Endothelial cell of umbilical vein (primary cell): ENCODE measurements around the gene CRYBB2. TPM values are rescaled to one million over a fixed set of nuclear protein-coding genes. Genes with fewer than 3 reads are reported as not detected.

Experiments
- BruUV-seq: library from RNA; stranded (reverse); fragments of 400-500 nt; replicated peaks from 2 replicates; lab custom pipeline; 2021; lab: Mats Ljungman, UMichigan
- CTCF ChIA-PET: fragments of 300-600, 350-600 bp; sonication (Branson Sonifier 250); formaldehyde crosslinking; loops from one replicate; lab custom pipeline; 2021; ENCODE audit warnings: antibody characterized with exemption, inconsistent platforms; lab: Charles Lee
- POLR2A ChIA-PET: fragments of 300-600, 350-600 bp; sonication (Branson Sonifier 250); formaldehyde crosslinking; loops from one replicate; lab custom pipeline; 2021; ENCODE audit warnings: antibody characterized with exemption, inconsistent platforms; lab: Charles Lee
- DNase-seq: peaks from one replicate; pipeline ENCODE4 v3.0.0-alpha.2; 2011; ENCODE audit warnings: low read depth, low spot score
- FAIRE-seq: peaks from 2 replicates; lab custom pipeline; 2011; peaks lifted over from hg19 to GRCh38; lab: Jason Lieb, UNC
- H2AFZ ChIP-seq: 2 replicates; pipeline ENCODE4 v1.6.0; 2012; ENCODE audit warnings: low read depth, low read length, control low read depth, inconsistent platforms
- H3K27ac ChIP-seq: 2 replicates; pipeline ENCODE4 v1.5.1; 2011; ENCODE audit warnings: low read depth, mild to moderate bottlenecking, control low read depth, low read length, moderate library complexity; ENCODE audit not compliant: insufficient read depth
- H3K27me3 ChIP-seq, 2 experiments: 2 replicates each; pipeline versions ENCODE4 v1.6.0 to v1.6.1; 2011; ENCODE audit warnings: low read length in 2 of 2, mixed read lengths in 1 of 2; ENCODE audit not compliant: control insufficient read depth in 2 of 2, insufficient read depth in 2 of 2
- H3K36me3 ChIP-seq, 2 experiments: 2 replicates in 1 of 2; 3 replicates in 1 of 2; pipeline ENCODE4 v1.5.1; 2011; ENCODE audit warnings: low read length in 2 of 2, mild to moderate bottlenecking in 1 of 2, moderate library complexity in 1 of 2; ENCODE audit not compliant: control insufficient read depth in 2 of 2, insufficient read depth in 2 of 2; ENCODE audit errors: extremely low read depth in 1 of 2
- H3K4me1 ChIP-seq: 3 replicates; pipeline ENCODE4 v1.5.1; 2011; ENCODE audit warnings: mild to moderate bottlenecking, low read length; ENCODE audit not compliant: control insufficient read depth, insufficient read depth; ENCODE audit errors: extremely low read depth
- H3K4me2 ChIP-seq: 2 replicates; pipeline ENCODE4 v1.6.1; 2011; ENCODE audit warnings: low read length, control low read depth, mixed read lengths; ENCODE audit not compliant: insufficient read depth
- H3K4me3 ChIP-seq, 3 experiments: fragments of 200-600 bp in 1 of 3; sonication (generic), shearing (Covaris generic) in 1 of 3; replicated peaks in 1 of 3; 2 replicates each; pipeline ENCODE4 v1.5.1; 2011 to 2016; ENCODE audit warnings: control low read depth in 3 of 3, low read length in 3 of 3, mild to moderate bottlenecking in 2 of 3, inconsistent platforms in 1 of 3, low read depth in 1 of 3, moderate library complexity in 1 of 3; ENCODE audit not compliant: insufficient read depth in 1 of 3
- H3K79me2 ChIP-seq: 2 replicates; pipeline ENCODE4 v1.6.0; 2012; ENCODE audit warnings: low read length, inconsistent platforms; ENCODE audit not compliant: control insufficient read depth, insufficient read depth
- H3K9ac ChIP-seq: replicated peaks from 2 replicates; pipeline ENCODE3; 2011; ENCODE audit warnings: low read length, control low read depth; ENCODE audit not compliant: insufficient read depth; ENCODE audit errors: extremely low read depth
- H3K9me1 ChIP-seq: replicated peaks from 3 replicates; pipeline ENCODE4 v1.6.0; 2011; ENCODE audit warnings: mild to moderate bottlenecking, low read length; ENCODE audit not compliant: control insufficient read depth, insufficient read depth; ENCODE audit errors: extremely low read depth
- H3K9me3 ChIP-seq: replicated peaks from 2 replicates; pipeline ENCODE4 v1.5.1; 2012; ENCODE audit warnings: low read length, inconsistent platforms; ENCODE audit not compliant: control insufficient read depth, insufficient read depth
- H4K20me1 ChIP-seq: replicated peaks from 2 replicates; pipeline ENCODE3; 2011; ENCODE audit warnings: mild to moderate bottlenecking, low read length; ENCODE audit not compliant: control insufficient read depth, insufficient read depth; ENCODE audit errors: extremely low read depth
- EZH2 ChIP-seq: IDR thresholded peaks from 2 replicates; pipeline ENCODE4 v1.6.1; 2012; ENCODE audit warnings: borderline replicate concordance, low read depth, mild to moderate bottlenecking, moderate library complexity, low read length, inconsistent platforms; ENCODE audit not compliant: severe bottlenecking
- FOS ChIP-seq: IDR thresholded peaks from 2 replicates; pipeline ENCODE4 v1.6.1; 2011; ENCODE audit warnings: mild to moderate bottlenecking, low read length, moderate library complexity, borderline replicate concordance; ENCODE audit not compliant: insufficient read depth
- GATA2 ChIP-seq: IDR thresholded peaks from 2 replicates; pipeline ENCODE4 v1.7.0; 2011; ENCODE audit warnings: low read depth, mild to moderate bottlenecking, moderate library complexity, mixed read lengths, low read length; ENCODE audit not compliant: insufficient read length, insufficient read depth
- JUN ChIP-seq: IDR thresholded peaks from 2 replicates; pipeline ENCODE4 v1.6.1; 2011; ENCODE audit warnings: borderline replicate concordance, low read depth; ENCODE audit not compliant: insufficient read length, insufficient read depth
- MYC ChIP-seq: IDR thresholded peaks from one replicate; pipeline ENCODE4 v1.6.1; 2011; ENCODE audit warnings: mild to moderate bottlenecking, low read depth, low read length
- POLR2A ChIP-seq: IDR thresholded peaks from 2 replicates; pipeline ENCODE4 v1.6.1; 2012; ENCODE audit warnings: low read depth, mild to moderate bottlenecking, control low read depth, low read length
- POLR2AphosphoS5 ChIP-seq: IDR thresholded peaks from 2 replicates; pipeline ENCODE4 v1.6.1; 2012; ENCODE audit warnings: low read depth, mild to moderate bottlenecking, control low read depth, low read length, moderate library complexity; ENCODE audit not compliant: insufficient read depth
- dilution Hi-C: fragments of 300-500 bp; cut with MboI; formaldehyde crosslinking; loops from one replicate; pipeline ENCODE4 v1.15.0; 2019; ENCODE audit warnings: low sequenced_read_pairs; ENCODE audit not compliant: extremely low pct_ligation_motif_present
- intact Hi-C: fragments of 100-400 bp; cut with micrococcal nuclease; formaldehyde crosslinking; loops from one replicate; pipeline ENCODE4 v1.10.0; 2022
- polyA plus RNA-seq, 4 experiments: library from polyadenylated mRNA; depleted of rRNA in 3 of 4; stranded (reverse) in 3 of 4; unstranded in 1 of 4; fragments of >200 nt; gene quantifications; 2 replicates each; pipeline versions ENCODE4 v1.2.1 to v1.2.3, GENCODE V29; 2011 to 2012; ENCODE audit warnings: missing spikeins in 1 of 4
- total RNA-seq: library from RNA; stranded (reverse); gene quantifications from 2 replicates; pipeline ENCODE4 v1.2.3, GENCODE V29; 2021
- TF ChIP-seq, protein P1 (sequence below), 2 donors: IDR thresholded peaks; 1 replicate in 1 of 2; 2 replicates in 1 of 2; pipeline ENCODE4 v1.5.1; 2011; ENCODE audit warnings: low read length in 2 of 2, mild to moderate bottlenecking in 2 of 2, moderate library complexity in 2 of 2, control low read depth in 1 of 2, inconsistent platforms in 1 of 2, low read depth in 1 of 2; ENCODE audit not compliant: insufficient read depth in 1 of 2; ENCODE audit errors: extremely low read depth in 1 of 2
- TF ChIP-seq, protein P2 (sequence below): IDR thresholded peaks from 2 replicates; pipeline ENCODE4 v1.6.1; 2011; ENCODE audit not compliant: insufficient read depth, insufficient read length

CRYBB2 gene
- total and polyA plus RNA-seq, 2 donors (not counting 3 experiments of a cell fraction or from before 2014, with no cell fraction given): 0.36 to 1.4 TPM

DNA sequence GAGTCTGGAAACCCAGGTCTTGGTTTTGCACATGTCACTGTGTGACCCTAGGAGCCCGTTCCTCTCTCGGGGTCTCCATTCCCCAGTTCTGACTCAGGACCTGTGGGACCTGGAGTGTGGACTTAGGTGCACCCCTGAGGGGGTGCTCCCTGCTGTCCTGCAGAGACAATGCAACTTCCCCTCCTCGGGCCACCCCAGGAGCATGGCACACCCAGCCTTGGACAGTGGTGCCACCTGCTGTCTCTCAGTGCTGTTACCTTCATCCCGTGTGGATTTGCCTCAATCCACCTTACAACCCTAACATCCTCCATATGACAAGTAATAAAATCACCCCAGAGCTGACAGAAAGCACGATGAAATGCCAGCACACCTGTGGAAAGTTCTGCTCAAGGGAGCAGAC lies 47.3 kb upstream of the CRYBB2 start:
- Histone ChIP-seq H3K4me2 (no peak overlapping the region), H3K36me3 (peaks cover 10 to 31% of the 10 kb centered on the region in 2 experiments), H3K4me1 (no peaks in the 10 kb centered on the region), H3K27me3 (no peaks in the 10 kb centered on the region), H3K4me3 (no peak overlapping the region), H4K20me1 (no peaks in the 10 kb centered on the region), H2AFZ (no peak overlapping the region), H3K79me2 (no peaks in the 10 kb centered on the region), H3K27ac (no peak overlapping the region), H3K9me3 (no peaks in the 10 kb centered on the region), H3K9ac (no peak overlapping the region), H3K9me1 (no peaks in the 10 kb centered on the region)
- peak; percentile 8 for FAIRE-seq
- DNase-seq: peak; percentile 52
- ChIA-PET CTCF (interaction anchor here (0.7 to 5.3 kb wide), 8 partner anchors 16 to 92 kb away, joined by 3 to 24 read pairs (median 4); no protein-coding TSS in a partner anchor), POLR2A (no interaction called here)
- TF ChIP-seq, protein P1, sequence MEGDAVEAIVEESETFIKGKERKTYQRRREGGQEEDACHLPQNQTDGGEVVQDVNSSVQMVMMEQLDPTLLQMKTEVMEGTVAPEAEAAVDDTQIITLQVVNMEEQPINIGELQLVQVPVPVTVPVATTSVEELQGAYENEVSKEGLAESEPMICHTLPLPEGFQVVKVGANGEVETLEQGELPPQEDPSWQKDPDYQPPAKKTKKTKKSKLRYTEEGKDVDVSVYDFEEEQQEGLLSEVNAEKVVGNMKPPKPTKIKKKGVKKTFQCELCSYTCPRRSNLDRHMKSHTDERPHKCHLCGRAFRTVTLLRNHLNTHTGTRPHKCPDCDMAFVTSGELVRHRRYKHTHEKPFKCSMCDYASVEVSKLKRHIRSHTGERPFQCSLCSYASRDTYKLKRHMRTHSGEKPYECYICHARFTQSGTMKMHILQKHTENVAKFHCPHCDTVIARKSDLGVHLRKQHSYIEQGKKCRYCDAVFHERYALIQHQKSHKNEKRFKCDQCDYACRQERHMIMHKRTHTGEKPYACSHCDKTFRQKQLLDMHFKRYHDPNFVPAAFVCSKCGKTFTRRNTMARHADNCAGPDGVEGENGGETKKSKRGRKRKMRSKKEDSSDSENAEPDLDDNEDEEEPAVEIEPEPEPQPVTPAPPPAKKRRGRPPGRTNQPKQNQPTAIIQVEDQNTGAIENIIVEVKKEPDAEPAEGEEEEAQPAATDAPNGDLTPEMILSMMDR (IDR thresholded peaks at IDR 0.05; ENCODE audit: extremely low read depth in 1 of 2, insufficient read depth in 1 of 2, low read depth in 1 of 2, low read length in 2 of 2): peak; percentile 20 to 66
- TF ChIP-seq FOS: no peak
- no TSS peak for BruUV-seq
- intact Hi-C loops: loop anchor here (1.0 kb wide), 2 partner anchors 61 to 91 kb away; no protein-coding TSS in a partner anchor
- dilution Hi-C loops: no loop called here

DNA sequence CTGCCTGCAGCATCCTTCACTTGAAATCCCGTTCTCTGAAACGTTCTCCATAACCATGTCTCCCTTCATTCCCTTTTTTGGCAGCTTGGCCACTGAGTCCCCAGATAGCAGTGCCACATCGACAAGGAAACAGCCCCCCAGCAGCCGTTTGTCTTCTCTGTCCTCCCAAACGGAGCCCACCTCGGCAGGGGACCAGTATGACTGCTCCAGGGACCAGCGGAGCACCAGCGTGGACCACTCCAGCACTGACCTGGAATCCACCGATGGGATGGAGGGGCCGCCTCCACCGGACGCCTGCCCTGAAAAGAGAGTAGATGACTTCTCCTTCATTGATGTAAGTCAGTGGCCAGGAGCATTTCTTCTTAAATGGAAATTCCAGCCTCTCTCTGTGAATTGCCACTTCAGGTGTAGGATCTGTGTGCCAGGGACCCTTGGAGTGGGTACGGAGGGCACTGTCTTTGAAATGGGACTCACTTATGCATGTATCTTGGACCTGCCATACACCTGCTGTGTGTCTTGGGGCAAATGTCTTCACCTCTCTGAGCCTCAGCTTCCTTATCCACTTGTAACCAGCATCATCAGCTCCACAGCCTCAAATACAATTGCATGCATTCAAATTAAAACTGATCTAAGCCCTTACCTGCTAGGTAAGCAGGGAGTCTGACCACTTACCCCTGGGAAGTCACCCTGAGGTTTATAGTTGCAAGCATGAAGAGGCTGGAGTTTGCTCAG lies 45.1 kb upstream of the CRYBB2 start:
- dilution Hi-C loops: no loop called here
- intact Hi-C loops: no loop called here
- peaks cover 12 to 34% of the 10 kb centered on the region in 2 experiments for H3K36me3 ChIP-seq
- no peaks in the 10 kb centered on the region for H4K20me1 ChIP-seq
- no TSS peak for BruUV-seq
- no peaks in the 10 kb centered on the region for H3K9me3 ChIP-seq
- no peaks in the 10 kb centered on the region for H3K9me1 ChIP-seq
- no peak overlapping the region for H2AFZ ChIP-seq
- ChIA-PET CTCF (interaction anchor here (1.2 to 5.3 kb wide), 3 partner anchors 26 to 92 kb away, joined by 3 to 24 read pairs (median 8); no protein-coding TSS in a partner anchor), POLR2A (no interaction called here)
- DNase-seq: no peak
- no peaks in the 10 kb centered on the region for H3K27me3 ChIP-seq
- H3K4me3 ChIP-seq: no peak overlapping the region
- H3K79me2 ChIP-seq: no peaks in the 10 kb centered on the region
- no peak overlapping the region for H3K9ac ChIP-seq
- H3K27ac ChIP-seq: no peak overlapping the region
- TF ChIP-seq, protein P2, sequence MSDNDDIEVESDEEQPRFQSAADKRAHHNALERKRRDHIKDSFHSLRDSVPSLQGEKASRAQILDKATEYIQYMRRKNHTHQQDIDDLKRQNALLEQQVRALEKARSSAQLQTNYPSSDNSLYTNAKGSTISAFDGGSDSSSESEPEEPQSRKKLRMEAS: no peak
- TF ChIP-seq JUN (no peak), FOS (no peak), POLR2AphosphoS5 (no peak), POLR2A (no peak), EZH2 (no peak), MYC (no peak), GATA2 (no peak)
- TF ChIP-seq, protein P1 (IDR thresholded peaks at IDR 0.05; ENCODE audit: extremely low read depth in 1 of 2, insufficient read depth in 1 of 2, low read depth in 1 of 2, low read length in 2 of 2): no peak
- H3K4me2 ChIP-seq: no peak overlapping the region
- no peaks in the 10 kb centered on the region for H3K4me1 ChIP-seq
- no peak for FAIRE-seq
